ENCODE measurements around the gene VPS33B. TPM values are rescaled to one million over a fixed set of nuclear protein-coding genes. Genes with fewer than 3 reads are reported as not detected.

The VPS33B gene
- total RNA-seq, 4 donors from 2014 or later, result 6.7 to 18.7 (median 10.8) TPM

- H3K27me3 ChIP-seq, result no peaks in the 10 kb centered on the region
- DNase-seq, result no peak
- 93% methylated on average over 1 of the region's 1 CpG; no CpG with 5 or more reads in 1 of the 2 donors for WGBS, 2 donors (ENCODE audit: low coverage in 1 of 2)
- no peak overlapping the region for H3K27ac ChIP-seq
- no peaks in the 10 kb centered on the region for H3K36me3 ChIP-seq
- no peaks in the 10 kb centered on the region for H3K4me1 ChIP-seq
- no peak for TF ChIP-seq POLR2AphosphoS5 (IDR thresholded peaks at IDR 0.05)
- no peak for TF ChIP-seq EP300 (IDR thresholded peaks at IDR 0.05; ENCODE audit: low read depth)
- no peak for TF ChIP-seq POLR2A (IDR thresholded peaks at IDR 0.05)
- TF ChIP-seq CTCF (IDR thresholded peaks at IDR 0.05), result no peak
- H3K9me3 ChIP-seq, result no peaks in the 10 kb centered on the region
- H3K4me3 ChIP-seq, result no peak overlapping the region
- in situ Hi-C loops (cut with MboI; ENCODE audit: low pct_ligation_motif_present in 1 of 4, low pct_unique_long_range_greater_than_20kb in 1 of 4, low sequenced_read_pairs in 3 of 4) (loop anchor here in 2 of 4 donors (25.0 kb wide), 1 partner anchor 294 kb away; no protein-coding TSS in a partner anchor), intact Hi-C loops (cut with DNase I; ENCODE audit: low total_unique reads) (loop anchor here (10.0 kb wide), 1 partner anchor 66 kb away; no protein-coding TSS in a partner anchor)
Observed at GRCh38 chr15:90968434-90968833, 54.0 kb downstream of the VPS33B start.

GRCh38 chr15:90967206-90967605, 55.2 kb downstream of the VPS33B start:
- 90 to 91% methylated on average over 3 to 5 of the region's 5 CpGs for WGBS, 2 donors (ENCODE audit: low coverage in 1 of 2)
- Histone ChIP-seq H3K9me3 (no peaks in the 10 kb centered on the region), H3K27ac (no peak overlapping the region), H3K4me3 (no peak overlapping the region), H3K36me3 (peaks cover 0 to under 1% (median 0%) of the 10 kb centered on the region in 4 donors), H3K27me3 (no peaks in the 10 kb centered on the region), H3K4me1 (no peaks in the 10 kb centered on the region)
- intact Hi-C loops (cut with DNase I; ENCODE audit: low total_unique reads) (loop anchor here (10.0 kb wide), 1 partner anchor 68 kb away; no protein-coding TSS in a partner anchor), in situ Hi-C loops (cut with MboI; ENCODE audit: low pct_ligation_motif_present in 1 of 4, low pct_unique_long_range_greater_than_20kb in 1 of 4, low sequenced_read_pairs in 3 of 4) (loop anchor here in 2 of 4 donors (25.0 kb wide), 1 partner anchor 295 kb away; no protein-coding TSS in a partner anchor)
- TF ChIP-seq POLR2AphosphoS5 (IDR thresholded peaks at IDR 0.05) (no peak), POLR2A (IDR thresholded peaks at IDR 0.05) (no peak), CTCF (IDR thresholded peaks at IDR 0.05) (no peak), EP300 (IDR thresholded peaks at IDR 0.05; ENCODE audit: low read depth) (no peak)
- DNase-seq, result no peak

- intact Hi-C loops (cut with DNase I; ENCODE audit: low total_unique reads), result loop anchor here (10.0 kb wide), 1 partner anchor 69 kb away; no protein-coding TSS in a partner anchor
- Histone ChIP-seq H3K27ac (no peak overlapping the region), H3K4me1 (no peaks in the 10 kb centered on the region), H3K27me3 (no peaks in the 10 kb centered on the region), H3K4me3 (no peak overlapping the region), H3K9me3 (no peaks in the 10 kb centered on the region), H3K36me3 (peaks cover 0 to 10% (median 0%) of the 10 kb centered on the region in 4 donors)
- TF ChIP-seq POLR2A (IDR thresholded peaks at IDR 0.05), result no peak
- no peak for TF ChIP-seq POLR2AphosphoS5 (IDR thresholded peaks at IDR 0.05)
- TF ChIP-seq CTCF (IDR thresholded peaks at IDR 0.05), result no peak
- TF ChIP-seq EP300 (IDR thresholded peaks at IDR 0.05; ENCODE audit: low read depth), result no peak
- in situ Hi-C loops (cut with MboI; ENCODE audit: low pct_ligation_motif_present in 1 of 4, low pct_unique_long_range_greater_than_20kb in 1 of 4, low sequenced_read_pairs in 3 of 4), result loop anchor here in 2 of 4 donors (25.0 kb wide), 1 partner anchor 296 kb away; no protein-coding TSS in a partner anchor
- 78 to 86% methylated on average over 4 to 9 of the region's 9 CpGs for WGBS, 2 donors (ENCODE audit: low coverage in 1 of 2)
- DNase-seq, result no peak
Observed at GRCh38 chr15:90966262-90966661, 56.1 kb downstream of the VPS33B start.

GRCh38 chr15:90962021-90962420, 60.4 kb downstream of the VPS33B start:
- WGBS, 2 donors (ENCODE audit: low coverage in 1 of 2), result 72 to 80% methylated on average over 4 of the region's 4 CpGs
- no peaks in the 10 kb centered on the region for H3K9me3 ChIP-seq
- H3K4me3 ChIP-seq, result no peak overlapping the region
- no peak for DNase-seq
- peaks cover 0 to 12% (median 0%) of the 10 kb centered on the region in 4 donors for H3K36me3 ChIP-seq
- in situ Hi-C loops (cut with MboI; ENCODE audit: low pct_ligation_motif_present in 1 of 4, low pct_unique_long_range_greater_than_20kb in 1 of 4, low sequenced_read_pairs in 3 of 4), result loop anchor here in 2 of 4 donors (25.0 kb wide), 1 partner anchor 300 kb away; no protein-coding TSS in a partner anchor
- H3K4me1 ChIP-seq, result peaks cover 4 to 10% (median 8%) of the 10 kb centered on the region in 4 donors
- H3K27me3 ChIP-seq, result no peaks in the 10 kb centered on the region
- TF ChIP-seq POLR2A (IDR thresholded peaks at IDR 0.05) (no peak), POLR2AphosphoS5 (IDR thresholded peaks at IDR 0.05) (no peak), CTCF (IDR thresholded peaks at IDR 0.05) (no peak), EP300 (IDR thresholded peaks at IDR 0.05; ENCODE audit: low read depth) (no peak)
- intact Hi-C loops (cut with DNase I; ENCODE audit: low total_unique reads), result loop anchor here (10.0 kb wide), 1 partner anchor 73 kb away; no protein-coding TSS in a partner anchor
- no peak overlapping the region for H3K27ac ChIP-seq

All from transverse colon (tissue), 4 donors.